Measurements from ENCODE around the gene FOXJ3. TPM values are rescaled to one million over a fixed set of nuclear protein-coding genes. Genes with fewer than 3 reads are reported as not detected.

FOXJ3 gene
- total and polyA plus RNA-seq, 2 donors (not counting 1 experiment from before 2014, with no cell fraction given) = 15.4 to 76.4 TPM

- Mint-ChIP-seq H3K27me3 (no peaks in the 10 kb centered on the region), H3K4me1 (peaks cover 48% of the 10 kb centered on the region), H3K27ac (no peak overlapping the region), H3K4me3 (no peak overlapping the region), H3K9me3 (ENCODE audit: insufficient read depth) (no peaks in the 10 kb centered on the region)
- intact Hi-C loops (cut with micrococcal nuclease) = no loop called here
- Histone ChIP-seq H3K4me2 (replicated peaks; ENCODE audit: low read depth, low read length, poor library complexity, severe bottlenecking) (no peak overlapping the region), H3K4me3 (ENCODE audit: control extremely low read depth in 1 of 5, extremely low read depth in 1 of 5, insufficient read depth in 1 of 5, low read depth in 2 of 5, low read length in 4 of 5) (no peak overlapping the region), H3K9me3 (ENCODE audit: control extremely low read depth in 1 of 3, control insufficient read depth in 2 of 3, insufficient read depth in 1 of 3, low read length in 2 of 3) (no peaks in the 10 kb centered on the region), H2AFZ (ENCODE audit: insufficient read depth, low read depth, low read length, poor library complexity, severe bottlenecking) (no peak overlapping the region), H3K27ac (ENCODE audit: low read length in 2 of 2) (no peak overlapping the region), H3K27me3 (replicated peaks in 1 of 4; ENCODE audit: control extremely low read depth in 1 of 4, control insufficient read depth in 3 of 4, insufficient read depth in 4 of 4, low read length in 3 of 4) (no peaks in the 10 kb centered on the region), H3K9ac (ENCODE audit: low read length) (no peak overlapping the region), H3K79me2 (ENCODE audit: control insufficient read depth, insufficient read depth, low read length) (peaks cover 91% of the 10 kb centered on the region), H4K20me1 (ENCODE audit: control insufficient read depth, insufficient read depth, low read length, poor library complexity, severe bottlenecking) (peaks cover 82% of the 10 kb centered on the region), H3K4me1 (ENCODE audit: control insufficient read depth in 2 of 2, insufficient read depth in 2 of 2, low read length in 2 of 2) (no peaks in the 10 kb centered on the region), H3K36me3 (replicated peaks in 1 of 2; ENCODE audit: control extremely low read depth in 1 of 2, control insufficient read depth in 1 of 2, extremely low read depth in 1 of 2, insufficient read depth in 2 of 2, low read length in 1 of 2) (peaks cover 0 to 4% of the 10 kb centered on the region in 2 experiments)
- no CpG with 5 or more reads among the region's 1 CpG for WGBS (ENCODE audit: insufficient coverage)
- no peak for TF ChIP-seq CTCF (IDR thresholded peaks at IDR 0.05)
- TF ChIP-seq EZH2 (IDR thresholded peaks at IDR 0.05; ENCODE audit: borderline replicate concordance, insufficient read depth, low read depth, low read length, poor library complexity, severe bottlenecking) = no peak
- DNase-seq (no peak), ATAC-seq (ENCODE audit: low read depth) (no peak)
- ChIA-PET POLR2A (no interaction called here), CTCF (no interaction called here)
Observed at GRCh38 chr1:42311138-42311537, 23.9 kb downstream of the FOXJ3 start.

- ChIA-PET POLR2A (no interaction called here), CTCF (interaction anchor here (1.0 kb wide), 1 partner anchor 11 kb away, joined by 3 read pairs; no protein-coding TSS in a partner anchor)
- TF ChIP-seq CTCF (IDR thresholded peaks at IDR 0.05) (no peak), EZH2 (IDR thresholded peaks at IDR 0.05; ENCODE audit: borderline replicate concordance, insufficient read depth, low read depth, low read length, poor library complexity, severe bottlenecking) (no peak)
- intact Hi-C loops (cut with micrococcal nuclease) = no loop called here
- H3K4me3 Mint-ChIP-seq = no peak overlapping the region
- peaks cover 3 to 4% of the 10 kb centered on the region in 2 experiments for H3K36me3 ChIP-seq (replicated peaks in 1 of 2; ENCODE audit: control extremely low read depth in 1 of 2, control insufficient read depth in 1 of 2, extremely low read depth in 1 of 2, insufficient read depth in 2 of 2, low read length in 1 of 2)
- H2AFZ ChIP-seq (ENCODE audit: insufficient read depth, low read depth, low read length, poor library complexity, severe bottlenecking) = no peak overlapping the region
- peaks cover under 1% of the 10 kb centered on the region for H3K9me3 Mint-ChIP-seq (ENCODE audit: insufficient read depth)
- no peak overlapping the region for H3K9ac ChIP-seq (ENCODE audit: low read length)
- peaks cover 67% of the 10 kb centered on the region for H4K20me1 ChIP-seq (ENCODE audit: control insufficient read depth, insufficient read depth, low read length, poor library complexity, severe bottlenecking)
- H3K27ac Mint-ChIP-seq = no peak overlapping the region
- DNase-seq (no peak), ATAC-seq (ENCODE audit: low read depth) (no peak)
- H3K4me2 ChIP-seq (replicated peaks; ENCODE audit: low read depth, low read length, poor library complexity, severe bottlenecking) = no peak overlapping the region
- peaks cover 0 to 5% (median 4%) of the 10 kb centered on the region in 3 donors for H3K9me3 ChIP-seq (ENCODE audit: control extremely low read depth in 1 of 3, control insufficient read depth in 2 of 3, insufficient read depth in 1 of 3, low read length in 2 of 3)
- peaks cover 16% of the 10 kb centered on the region for H3K4me1 Mint-ChIP-seq
- no peak overlapping the region for H3K4me3 ChIP-seq (ENCODE audit: control extremely low read depth in 1 of 5, extremely low read depth in 1 of 5, insufficient read depth in 1 of 5, low read depth in 2 of 5, low read length in 4 of 5)
- H3K27me3 ChIP-seq (replicated peaks in 1 of 4; ENCODE audit: control extremely low read depth in 1 of 4, control insufficient read depth in 3 of 4, insufficient read depth in 4 of 4, low read length in 3 of 4) = no peaks in the 10 kb centered on the region
- H3K27me3 Mint-ChIP-seq = no peaks in the 10 kb centered on the region
- WGBS (ENCODE audit: insufficient coverage) = 100% methylated on average over 1 of the region's 1 CpG
- H3K27ac ChIP-seq (ENCODE audit: low read length in 2 of 2) = no peak overlapping the region
- no peaks in the 10 kb centered on the region for H3K4me1 ChIP-seq (ENCODE audit: control insufficient read depth in 2 of 2, insufficient read depth in 2 of 2, low read length in 2 of 2)
- peaks cover 85% of the 10 kb centered on the region for H3K79me2 ChIP-seq (ENCODE audit: control insufficient read depth, insufficient read depth, low read length)
Observed at GRCh38 chr1:42306977-42307376, 28.1 kb downstream of the FOXJ3 start.
